Measurements from ENCODE around the gene GRIN3A. TPM values are rescaled to one million over a fixed set of nuclear protein-coding genes. Genes with fewer than 3 reads are reported as not detected.

Gene GRIN3A
- polyA plus RNA-seq, 1 of the 3 experiments (the other 2 are of a cell fraction): not detected

DNA sequence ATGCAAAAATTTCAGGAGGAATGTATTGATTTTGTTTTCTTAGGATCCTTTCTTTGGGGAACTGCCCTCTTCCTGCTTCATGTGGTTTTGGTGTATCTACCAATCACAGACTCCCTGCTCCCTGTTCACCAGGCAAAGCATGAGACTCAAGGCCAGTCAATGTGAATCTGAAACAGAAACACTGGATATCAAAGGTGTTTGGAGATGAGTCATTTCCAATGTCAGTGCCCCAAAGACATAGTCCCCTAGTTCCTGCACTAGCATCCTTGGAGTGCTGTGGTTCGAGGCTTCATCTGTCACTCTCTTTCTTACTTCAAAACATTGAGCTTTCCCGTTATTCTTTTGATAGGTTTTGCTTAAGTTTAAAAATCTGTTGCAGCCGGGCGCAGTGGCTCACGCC is 151.8 kb downstream of the GRIN3A start:
- Histone ChIP-seq H3K9ac (no peak overlapping the region), H3K36me3 (replicated peaks in 1 of 2; ENCODE audit: control insufficient read depth in 1 of 2, insufficient read depth in 2 of 2, low read length in 1 of 2) (no peaks in the 10 kb centered on the region), H3K9me2 (no peaks in the 10 kb centered on the region), H3K4me2 (no peak overlapping the region), H3K4me1 (ENCODE audit: control insufficient read depth in 1 of 2, insufficient read depth in 2 of 2, low read depth in 1 of 2, low read length in 1 of 2) (peaks cover 0 to 5% of the 10 kb centered on the region in 2 experiments; a peak in 2 of 4 replicates), H3K27ac (ENCODE audit: low read depth in 2 of 2, low read length in 1 of 2) (no peak overlapping the region), H3K4me3 (ENCODE audit: low read depth in 2 of 2, low read length in 1 of 2) (no peak overlapping the region), H3K9me3 (no peaks in the 10 kb centered on the region), H3K27me3 (ENCODE audit: insufficient read depth) (no peaks in the 10 kb centered on the region), H3K79me2 (ENCODE audit: insufficient read depth) (no peaks in the 10 kb centered on the region), H2AFZ (ENCODE audit: low read depth) (no peak overlapping the region), H4K20me1 (ENCODE audit: insufficient read depth) (no peaks in the 10 kb centered on the region), H3F3A (replicated peaks; ENCODE audit: insufficient read depth) (peaks cover 9% of the 10 kb centered on the region)
- WGBS (ENCODE audit: low lambda C conversion rate): 74% methylated on average over 5 of the region's 5 CpGs
- TF ChIP-seq, protein P1, sequence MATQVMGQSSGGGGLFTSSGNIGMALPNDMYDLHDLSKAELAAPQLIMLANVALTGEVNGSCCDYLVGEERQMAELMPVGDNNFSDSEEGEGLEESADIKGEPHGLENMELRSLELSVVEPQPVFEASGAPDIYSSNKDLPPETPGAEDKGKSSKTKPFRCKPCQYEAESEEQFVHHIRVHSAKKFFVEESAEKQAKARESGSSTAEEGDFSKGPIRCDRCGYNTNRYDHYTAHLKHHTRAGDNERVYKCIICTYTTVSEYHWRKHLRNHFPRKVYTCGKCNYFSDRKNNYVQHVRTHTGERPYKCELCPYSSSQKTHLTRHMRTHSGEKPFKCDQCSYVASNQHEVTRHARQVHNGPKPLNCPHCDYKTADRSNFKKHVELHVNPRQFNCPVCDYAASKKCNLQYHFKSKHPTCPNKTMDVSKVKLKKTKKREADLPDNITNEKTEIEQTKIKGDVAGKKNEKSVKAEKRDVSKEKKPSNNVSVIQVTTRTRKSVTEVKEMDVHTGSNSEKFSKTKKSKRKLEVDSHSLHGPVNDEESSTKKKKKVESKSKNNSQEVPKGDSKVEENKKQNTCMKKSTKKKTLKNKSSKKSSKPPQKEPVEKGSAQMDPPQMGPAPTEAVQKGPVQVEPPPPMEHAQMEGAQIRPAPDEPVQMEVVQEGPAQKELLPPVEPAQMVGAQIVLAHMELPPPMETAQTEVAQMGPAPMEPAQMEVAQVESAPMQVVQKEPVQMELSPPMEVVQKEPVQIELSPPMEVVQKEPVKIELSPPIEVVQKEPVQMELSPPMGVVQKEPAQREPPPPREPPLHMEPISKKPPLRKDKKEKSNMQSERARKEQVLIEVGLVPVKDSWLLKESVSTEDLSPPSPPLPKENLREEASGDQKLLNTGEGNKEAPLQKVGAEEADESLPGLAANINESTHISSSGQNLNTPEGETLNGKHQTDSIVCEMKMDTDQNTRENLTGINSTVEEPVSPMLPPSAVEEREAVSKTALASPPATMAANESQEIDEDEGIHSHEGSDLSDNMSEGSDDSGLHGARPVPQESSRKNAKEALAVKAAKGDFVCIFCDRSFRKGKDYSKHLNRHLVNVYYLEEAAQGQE (IDR thresholded peaks at IDR 0.05; ENCODE audit: low read depth, low read length): no peak
- TF ChIP-seq SIN3A (IDR thresholded peaks at IDR 0.05; ENCODE audit: borderline replicate concordance, low read depth, low read length): no peak
- TF ChIP-seq NRF1 (IDR thresholded peaks at IDR 0.05; ENCODE audit: low read depth, low read length): no peak
- TF ChIP-seq EZH2phosphoT487 (IDR thresholded peaks at IDR 0.05; ENCODE audit: borderline replicate concordance, low read depth): no peak
- TF ChIP-seq GATA2 (CRISPR knock-in tag; IDR thresholded peaks at IDR 0.05): no peak
- no peak for TF ChIP-seq TCF12 (IDR thresholded peaks at IDR 0.05)
- no peak for TF ChIP-seq EP300 (IDR thresholded peaks at IDR 0.05; ENCODE audit: borderline replicate concordance in 1 of 2, low read depth in 1 of 2, low read length in 1 of 2)
- DNase-seq: no peak
- ChIA-PET CTCF (interaction anchor here (1.3 to 1.7 kb wide), 2 partner anchors 15 to 128 kb away, joined by 4 to 5 read pairs; no protein-coding TSS in a partner anchor), POLR2A (interaction anchor here (0.7 kb wide), 1 partner anchor 43 kb away, joined by 5 read pairs; no protein-coding TSS in a partner anchor)

DNA sequence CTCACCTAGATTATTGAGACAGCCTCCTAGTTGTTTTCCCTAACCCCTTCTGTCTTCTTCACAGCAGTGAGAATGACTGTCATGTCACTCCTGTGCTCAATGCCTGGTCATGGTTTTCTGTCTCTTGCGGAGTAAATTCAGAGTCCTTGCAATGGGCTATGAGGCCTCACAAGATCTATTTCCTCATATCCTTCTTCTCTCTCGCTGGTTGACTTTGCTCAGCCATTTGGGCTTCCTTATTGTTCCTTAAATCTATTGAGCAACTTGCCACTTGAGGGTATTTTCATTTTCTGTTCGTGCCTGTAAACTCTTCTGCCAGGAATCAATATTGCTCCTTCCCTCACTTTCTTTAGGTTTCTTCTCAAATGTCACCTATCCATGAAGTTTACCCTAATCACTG is 152.7 kb downstream of the GRIN3A start:
- CTCF ChIA-PET: interaction anchor here (1.4 kb wide), 1 partner anchor 14 kb away, joined by 3 read pairs; no protein-coding TSS in a partner anchor
- no peaks in the 10 kb centered on the region for H4K20me1 ChIP-seq (ENCODE audit: insufficient read depth)
- H3K27ac ChIP-seq (ENCODE audit: low read depth in 2 of 2, low read length in 1 of 2): no peak overlapping the region
- WGBS (ENCODE audit: low lambda C conversion rate): 48% methylated on average over 3 of the region's 3 CpGs
- no peak for TF ChIP-seq MEF2A (IDR thresholded peaks at IDR 0.05; ENCODE audit: borderline replicate concordance, low read depth)
- no peak for TF ChIP-seq RXRA (IDR thresholded peaks at IDR 0.05; ENCODE audit: borderline replicate concordance, low read depth)
- TF ChIP-seq, protein P2, sequence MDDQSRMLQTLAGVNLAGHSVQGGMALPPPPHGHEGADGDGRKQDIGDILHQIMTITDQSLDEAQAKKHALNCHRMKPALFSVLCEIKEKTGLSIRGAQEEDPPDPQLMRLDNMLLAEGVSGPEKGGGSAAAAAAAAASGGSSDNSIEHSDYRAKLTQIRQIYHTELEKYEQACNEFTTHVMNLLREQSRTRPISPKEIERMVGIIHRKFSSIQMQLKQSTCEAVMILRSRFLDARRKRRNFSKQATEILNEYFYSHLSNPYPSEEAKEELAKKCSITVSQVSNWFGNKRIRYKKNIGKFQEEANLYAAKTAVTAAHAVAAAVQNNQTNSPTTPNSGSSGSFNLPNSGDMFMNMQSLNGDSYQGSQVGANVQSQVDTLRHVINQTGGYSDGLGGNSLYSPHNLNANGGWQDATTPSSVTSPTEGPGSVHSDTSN (IDR thresholded peaks at IDR 0.05): no peak
- TF ChIP-seq, protein P1 (IDR thresholded peaks at IDR 0.05; ENCODE audit: low read depth, low read length): no peak
- no peak for TF ChIP-seq POLR2AphosphoS5 (IDR thresholded peaks at IDR 0.05; ENCODE audit: low read depth, low read length)
- no peak for TF ChIP-seq MXI1 (IDR thresholded peaks at IDR 0.05; ENCODE audit: low read depth, low read length)
- H3K27me3 ChIP-seq (ENCODE audit: insufficient read depth): no peaks in the 10 kb centered on the region
- peaks cover 11% of the 10 kb centered on the region for H3F3A ChIP-seq (replicated peaks; ENCODE audit: insufficient read depth)
- no peak overlapping the region for H3K4me3 ChIP-seq (ENCODE audit: low read depth in 2 of 2, low read length in 1 of 2)
- H2AFZ ChIP-seq (ENCODE audit: low read depth): no peak overlapping the region
- H3K9me3 ChIP-seq: no peaks in the 10 kb centered on the region
- peaks cover 0 to 5% of the 10 kb centered on the region in 2 experiments; a peak in 2 of 4 replicates for H3K4me1 ChIP-seq (ENCODE audit: control insufficient read depth in 1 of 2, insufficient read depth in 2 of 2, low read depth in 1 of 2, low read length in 1 of 2)
- POLR2A ChIA-PET: no interaction called here
- no peaks in the 10 kb centered on the region for H3K79me2 ChIP-seq (ENCODE audit: insufficient read depth)
- no peaks in the 10 kb centered on the region for H3K9me2 ChIP-seq
- H3K4me2 ChIP-seq: no peak overlapping the region
- H3K9ac ChIP-seq: no peak overlapping the region
- no peaks in the 10 kb centered on the region for H3K36me3 ChIP-seq (replicated peaks in 1 of 2; ENCODE audit: control insufficient read depth in 1 of 2, insufficient read depth in 2 of 2, low read length in 1 of 2)
- no peak for DNase-seq
